GM19328 (cell line): ENCODE results near the gene C10orf67.

Source experiments
- ATAC-seq: cut with Tn5 transposase; IDR thresholded peaks from one replicate; pipeline ENCODE4 v1.9.1; 2021; ENCODE audit warnings: mild to moderate bottlenecking, moderate library complexity; ENCODE audit not compliant: unreplicated experiment

The C10orf67 gene

DNA sequence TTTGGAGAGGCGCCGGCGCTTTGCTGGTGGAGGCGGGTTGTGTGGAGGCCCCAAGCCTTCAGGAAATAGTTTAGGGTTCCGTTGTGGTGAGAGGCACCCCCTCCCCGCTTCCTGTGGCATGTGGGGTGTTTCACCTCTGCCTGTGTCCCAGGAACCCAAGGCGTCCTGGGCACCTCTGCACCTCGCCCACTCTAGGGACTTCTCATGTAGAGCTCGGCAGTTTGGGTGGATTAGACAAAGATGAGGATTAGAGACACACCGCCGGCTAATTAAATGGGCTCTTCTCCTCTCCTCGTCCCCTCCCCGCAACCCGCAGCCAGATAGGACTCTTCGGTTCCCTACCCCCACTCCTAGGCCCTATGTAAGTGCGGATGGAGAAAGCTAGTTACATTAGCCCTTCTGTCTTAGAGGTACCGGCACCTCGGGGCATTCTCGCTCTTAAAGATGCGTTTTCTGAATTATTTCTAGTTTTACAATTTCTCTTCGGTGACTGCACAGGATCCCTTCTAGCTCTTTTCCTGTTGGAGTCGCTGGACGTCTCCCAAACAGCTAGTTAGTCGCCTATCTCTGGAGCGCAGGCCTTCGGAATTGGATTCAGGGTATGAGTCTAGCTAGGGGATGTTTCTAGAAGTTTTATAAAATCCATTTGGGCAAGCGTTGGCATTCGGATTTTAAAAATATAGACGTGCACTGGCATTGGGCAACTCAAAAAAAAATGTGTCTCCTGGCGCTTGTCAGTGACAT, 144.7 kb downstream of the C10orf67 start:
- ATAC-seq: no peak

DNA sequence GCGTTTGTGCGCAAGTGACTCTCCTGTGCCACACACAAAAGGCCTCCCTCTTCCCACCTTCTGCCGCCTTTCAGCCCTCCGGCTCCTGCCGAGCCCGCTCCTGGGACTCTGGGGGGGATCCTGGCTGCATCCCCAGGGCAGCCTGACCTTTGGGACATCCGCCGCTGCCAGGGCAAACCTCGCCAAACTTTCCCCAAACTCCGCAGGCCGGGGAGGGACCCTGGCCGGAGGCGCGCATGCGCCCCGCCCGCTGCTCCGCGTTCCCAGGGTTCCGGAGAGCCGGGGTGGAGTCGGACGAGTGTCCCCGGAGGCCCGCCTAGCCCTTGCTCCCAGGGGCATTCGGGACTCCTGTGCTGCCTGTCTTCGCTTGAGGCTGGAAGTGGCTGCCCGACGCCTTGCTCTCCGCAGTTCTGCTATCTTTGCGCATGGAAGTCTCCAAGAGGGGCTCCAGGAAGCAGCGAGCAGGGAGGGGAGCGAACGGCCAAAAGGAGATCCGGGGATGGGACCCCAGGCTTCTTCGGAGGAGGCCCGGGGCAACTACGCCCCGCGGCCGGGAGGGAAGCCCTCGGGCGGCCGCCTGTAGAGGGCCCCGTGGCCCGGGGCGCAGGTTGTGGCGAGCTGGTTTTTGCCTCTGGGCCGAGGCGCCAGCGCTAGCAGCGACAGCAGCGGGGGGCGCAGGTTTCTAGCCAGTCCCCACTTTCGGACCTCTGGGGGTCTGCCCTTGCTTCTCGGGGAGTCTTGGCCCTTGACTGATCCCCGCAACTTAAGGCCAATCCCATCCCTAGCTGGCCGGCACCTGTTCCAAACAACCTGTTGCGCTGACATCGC, 145.4 kb downstream of the C10orf67 start:
- ATAC-seq: no peak

DNA sequence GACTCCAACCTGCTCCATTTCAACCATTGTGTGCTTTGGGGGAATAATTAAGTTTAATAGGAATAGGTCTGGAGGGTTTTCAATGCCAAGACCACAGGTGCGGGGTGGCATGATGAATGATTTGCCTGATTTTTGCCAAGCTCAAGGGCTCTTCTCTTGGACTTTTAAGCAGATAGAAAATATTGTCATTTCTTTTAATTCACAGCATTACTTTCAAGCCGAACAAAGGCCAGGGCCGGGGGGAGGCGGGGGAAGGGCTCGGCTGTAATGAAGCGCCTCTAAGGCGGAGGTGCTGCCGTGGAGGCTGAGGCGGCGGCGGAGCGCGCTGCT, 146.0 kb downstream of the C10orf67 start:
- no peak for ATAC-seq

DNA sequence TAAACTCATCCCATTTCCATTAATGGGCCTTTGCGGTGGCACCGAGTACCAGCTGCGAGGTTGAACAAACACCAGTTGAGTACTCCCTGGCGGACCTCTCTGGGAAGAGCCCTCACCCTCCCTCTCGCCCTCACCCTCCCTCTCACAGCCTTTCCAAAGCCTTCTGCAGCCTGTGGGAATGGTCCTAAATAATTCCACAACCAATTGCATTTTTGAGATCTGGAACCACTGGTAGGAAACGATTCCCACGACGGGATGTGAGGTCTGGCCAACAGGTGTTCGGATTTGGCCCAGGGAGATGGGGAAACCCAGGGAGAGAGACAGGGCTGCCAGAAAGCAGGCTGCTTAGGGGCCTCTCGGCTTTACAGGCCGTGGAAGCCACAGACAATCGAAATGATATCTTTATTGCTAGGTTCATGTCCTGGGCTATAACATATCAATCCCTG, 147.2 kb downstream of the C10orf67 start:
- ATAC-seq: no peak

DNA sequence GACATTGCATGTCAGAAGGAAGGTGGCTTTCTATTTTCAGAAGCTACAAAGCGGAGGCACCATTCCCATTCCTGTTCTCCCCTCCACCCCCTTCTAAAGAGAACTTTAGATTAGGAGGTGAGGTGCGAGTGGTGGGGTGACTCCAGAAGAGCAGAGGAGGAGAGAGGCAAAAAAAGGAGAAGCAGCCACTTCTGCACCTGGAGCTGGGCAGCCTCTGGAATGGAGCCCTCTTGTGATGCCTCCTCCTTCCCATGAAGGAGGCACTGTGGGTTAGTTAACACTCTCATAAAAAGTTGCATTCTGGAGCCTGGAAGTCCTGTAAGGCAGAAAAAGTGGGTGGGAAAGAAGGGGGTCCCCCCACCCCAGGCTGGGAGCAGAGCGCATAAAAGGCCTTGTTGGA, 147.7 kb downstream of the C10orf67 start:
- ATAC-seq: no peak

DNA sequence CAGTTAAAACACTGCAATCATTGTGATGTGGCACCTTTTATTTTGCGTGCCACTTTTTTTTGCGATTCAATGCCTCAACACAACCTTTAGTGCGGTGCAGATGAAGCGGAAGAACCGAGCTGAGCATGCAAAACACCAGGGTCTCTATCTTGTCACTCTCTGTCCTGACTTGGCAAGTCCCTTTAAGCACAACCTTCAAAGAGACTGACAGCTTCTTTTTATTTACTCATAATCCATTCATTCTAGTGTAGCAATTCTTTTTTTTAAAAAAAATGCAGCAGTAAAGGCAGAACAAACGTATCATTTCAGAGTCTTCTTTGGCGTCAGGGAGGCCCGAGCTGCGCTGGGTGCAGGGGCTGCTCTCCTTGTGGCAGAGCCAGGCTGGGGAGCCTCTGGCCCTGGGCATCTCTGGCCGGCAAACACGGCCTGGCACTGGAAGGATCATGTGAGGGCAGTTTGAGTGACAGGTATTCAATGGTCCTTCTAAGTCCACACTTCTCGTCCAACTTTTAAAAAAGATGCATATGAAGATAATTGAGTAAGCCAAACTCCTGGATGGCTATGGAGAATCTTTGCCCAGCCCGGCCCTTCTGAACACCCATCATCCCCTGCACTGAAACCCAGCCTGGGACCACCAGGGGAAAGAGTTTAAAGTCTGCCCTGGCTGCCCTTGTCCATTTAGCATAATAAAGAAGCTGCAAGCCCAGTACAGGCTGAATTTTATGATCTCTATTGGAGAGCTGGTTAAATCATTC, 148.6 kb downstream of the C10orf67 start:
- no peak for ATAC-seq

DNA sequence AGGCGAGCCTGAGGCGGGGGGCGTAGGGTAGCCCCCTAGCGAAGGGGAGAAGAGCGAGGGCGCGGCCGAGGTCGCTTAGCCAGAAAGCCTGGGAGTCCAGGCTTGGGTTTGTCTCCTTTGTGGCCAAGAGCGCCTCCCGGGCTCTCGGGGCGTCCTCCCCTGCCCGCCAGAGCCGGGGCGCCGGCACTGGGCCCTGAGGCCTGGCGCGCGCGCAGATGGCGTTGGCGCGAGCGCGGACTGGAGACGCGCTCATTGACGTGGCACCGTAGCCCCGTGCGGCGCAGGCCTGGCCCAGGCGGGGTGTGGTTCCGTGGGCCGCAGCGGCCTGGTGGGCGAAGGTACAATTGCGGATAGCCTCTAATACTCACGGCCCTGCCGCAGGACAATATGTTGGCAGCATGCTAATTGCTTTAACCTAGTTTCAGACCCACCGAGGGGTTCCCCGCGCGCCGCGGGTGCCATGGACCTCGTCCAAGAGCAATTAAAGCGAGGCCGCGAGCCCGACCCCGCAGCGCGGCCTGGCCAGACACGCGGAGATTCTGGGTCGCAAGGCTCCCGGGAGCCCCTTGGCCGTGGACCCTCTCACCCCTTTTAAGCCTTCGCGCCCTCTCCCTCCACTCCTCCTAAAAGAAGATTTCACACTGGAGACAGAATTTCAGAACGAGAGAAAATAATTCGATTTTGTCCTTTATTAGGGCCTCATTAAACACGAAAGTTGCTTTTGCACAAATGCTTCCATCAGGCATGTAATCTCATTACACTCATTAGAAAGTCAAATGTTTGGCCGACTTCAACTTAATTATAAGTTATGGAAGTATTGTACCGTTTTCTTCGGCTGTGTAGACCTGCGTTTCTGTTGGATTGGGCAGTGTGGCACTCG, 149.4 kb downstream of the C10orf67 start:
- ATAC-seq: no peak

DNA sequence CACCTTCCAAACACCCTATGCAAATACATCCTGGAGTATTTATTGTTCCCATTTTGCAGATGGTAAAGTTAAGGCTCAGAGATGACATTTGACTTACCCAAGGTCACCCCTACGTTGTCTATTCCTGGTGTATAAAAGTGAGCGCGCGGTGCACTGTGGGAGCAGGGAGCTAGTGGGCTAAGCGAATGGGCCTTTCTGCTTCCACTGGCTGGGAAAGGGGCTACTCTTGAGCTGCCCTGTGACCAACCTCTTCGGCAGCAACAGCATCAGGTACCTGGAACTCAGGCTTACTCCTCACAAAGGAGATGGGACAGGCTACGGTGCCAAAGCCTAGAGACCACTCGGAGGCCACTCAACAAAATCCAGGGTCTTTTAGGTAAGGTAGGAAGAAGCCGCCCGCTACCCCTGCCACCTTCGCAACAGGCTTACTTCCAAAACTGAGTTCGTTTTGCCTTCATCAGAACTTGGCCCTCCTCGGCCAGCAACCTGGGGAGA, 150.1 kb downstream of the C10orf67 start:
- ATAC-seq: no peak

DNA sequence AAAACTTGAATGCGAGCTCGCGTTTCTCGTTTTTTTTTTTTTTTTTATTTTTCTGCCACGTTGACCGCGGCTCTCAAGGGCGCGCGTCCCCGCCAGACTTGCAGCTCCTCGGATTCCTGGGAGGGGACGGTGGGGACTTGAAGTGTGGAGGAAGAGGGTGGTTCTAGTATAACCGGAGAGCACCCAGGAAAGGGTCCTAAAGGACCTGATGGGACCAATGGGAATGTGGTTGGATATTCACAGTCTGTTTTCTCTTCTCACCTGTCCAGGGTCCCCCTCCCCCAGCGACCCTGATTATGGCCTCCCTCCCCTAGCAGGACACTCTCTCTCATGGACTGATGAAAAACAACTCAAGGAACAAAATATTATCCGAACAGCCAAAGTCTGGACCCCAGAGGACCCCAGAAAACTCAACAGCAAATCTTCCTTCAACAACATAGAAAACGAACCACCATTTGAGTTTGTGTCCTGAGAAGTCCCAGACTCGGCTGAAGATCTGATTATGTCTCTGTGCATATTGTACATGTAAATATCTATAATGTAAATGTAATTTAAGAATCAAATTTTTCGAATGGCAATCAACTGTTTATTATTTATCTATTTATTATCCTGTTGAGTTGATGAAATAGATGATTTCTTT, 151.0 kb downstream of the C10orf67 start:
- no peak for ATAC-seq

DNA sequence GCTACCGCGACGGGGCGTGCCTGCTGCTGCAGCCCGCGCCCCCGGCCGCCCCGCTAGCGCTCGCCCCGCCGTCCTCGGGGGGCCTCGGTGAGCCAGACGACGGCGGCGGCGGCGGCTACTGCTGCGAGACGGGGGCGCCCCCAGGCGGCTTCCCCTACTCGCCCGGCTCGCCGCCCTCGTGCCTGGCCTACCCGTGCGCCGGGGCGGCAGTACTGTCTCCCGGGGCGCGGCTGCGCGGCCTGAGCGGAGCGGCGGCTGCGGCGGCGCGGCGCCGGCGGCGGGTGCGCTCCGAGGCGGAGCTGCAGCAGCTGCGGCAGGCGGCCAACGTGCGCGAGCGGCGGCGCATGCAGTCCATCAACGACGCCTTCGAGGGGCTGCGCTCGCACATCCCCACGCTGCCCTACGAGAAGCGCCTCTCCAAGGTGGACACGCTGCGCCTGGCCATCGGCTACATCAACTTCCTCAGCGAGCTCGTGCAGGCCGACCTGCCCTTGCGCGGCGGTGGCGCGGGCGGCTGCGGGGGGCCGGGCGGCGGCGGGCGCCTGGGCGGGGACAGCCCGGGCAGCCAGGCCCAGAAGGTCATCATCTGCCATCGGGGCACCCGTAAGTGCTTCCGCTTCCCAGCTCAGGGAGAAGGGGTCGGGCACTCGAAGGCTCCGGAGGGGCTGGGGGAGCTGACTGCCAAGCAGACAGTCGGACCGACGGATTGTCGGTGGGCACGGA, 151.7 kb downstream of the C10orf67 start:
- no peak for ATAC-seq

DNA sequence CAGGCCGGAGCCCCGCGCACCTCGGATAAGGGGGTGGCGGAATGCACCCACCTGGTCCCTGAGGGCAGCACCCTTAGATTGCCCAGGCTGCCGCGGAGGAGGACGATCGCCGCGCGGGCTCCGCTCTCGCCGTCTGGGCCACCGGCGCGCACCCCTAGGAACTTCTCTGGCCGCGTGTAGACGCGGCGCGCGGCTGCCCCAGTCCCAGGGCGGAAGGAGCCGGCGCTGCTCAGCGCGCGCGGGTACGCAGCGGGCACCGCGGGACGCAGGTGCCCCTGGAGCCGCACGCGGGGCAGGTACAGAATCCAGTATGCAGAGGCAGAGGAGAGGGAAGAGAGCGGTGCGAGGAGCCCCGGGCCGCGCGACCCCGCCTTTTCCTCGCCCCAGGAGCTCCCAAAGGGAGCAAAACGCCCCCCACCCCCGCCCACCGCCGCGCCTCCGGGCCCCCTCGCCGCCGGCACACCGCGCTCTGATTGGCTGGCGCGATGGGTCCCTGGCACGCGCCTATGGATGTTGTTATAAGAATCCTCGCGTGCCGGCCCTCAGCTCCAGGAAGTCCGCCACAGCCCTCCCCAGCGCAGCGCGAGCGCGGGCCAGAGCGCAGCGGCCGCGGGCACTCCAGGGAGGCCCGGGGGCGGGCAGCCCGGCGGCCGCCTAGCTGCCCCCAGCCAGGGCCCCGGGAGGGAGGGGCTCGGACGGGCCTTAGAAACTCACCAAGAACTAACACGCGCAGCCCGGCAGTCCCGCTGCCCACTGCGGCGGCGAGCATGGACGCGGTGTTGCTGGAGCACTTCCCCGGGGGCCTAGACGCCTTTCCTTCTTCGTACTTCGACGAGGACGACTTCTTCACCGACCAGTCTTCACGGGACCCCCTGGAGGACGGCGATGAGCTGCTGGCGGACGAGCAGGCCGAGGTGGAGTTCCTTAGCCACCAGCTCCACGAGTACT, 152.6 kb downstream of the C10orf67 start, which contains the start of gene PTF1A:
Gene PTF1A, plus strand, starts transcription at position 549 of the 948 bp plus-strand sequence. Its CDS starts 219 bp downstream, at position 768.
- no peak for ATAC-seq

DNA sequence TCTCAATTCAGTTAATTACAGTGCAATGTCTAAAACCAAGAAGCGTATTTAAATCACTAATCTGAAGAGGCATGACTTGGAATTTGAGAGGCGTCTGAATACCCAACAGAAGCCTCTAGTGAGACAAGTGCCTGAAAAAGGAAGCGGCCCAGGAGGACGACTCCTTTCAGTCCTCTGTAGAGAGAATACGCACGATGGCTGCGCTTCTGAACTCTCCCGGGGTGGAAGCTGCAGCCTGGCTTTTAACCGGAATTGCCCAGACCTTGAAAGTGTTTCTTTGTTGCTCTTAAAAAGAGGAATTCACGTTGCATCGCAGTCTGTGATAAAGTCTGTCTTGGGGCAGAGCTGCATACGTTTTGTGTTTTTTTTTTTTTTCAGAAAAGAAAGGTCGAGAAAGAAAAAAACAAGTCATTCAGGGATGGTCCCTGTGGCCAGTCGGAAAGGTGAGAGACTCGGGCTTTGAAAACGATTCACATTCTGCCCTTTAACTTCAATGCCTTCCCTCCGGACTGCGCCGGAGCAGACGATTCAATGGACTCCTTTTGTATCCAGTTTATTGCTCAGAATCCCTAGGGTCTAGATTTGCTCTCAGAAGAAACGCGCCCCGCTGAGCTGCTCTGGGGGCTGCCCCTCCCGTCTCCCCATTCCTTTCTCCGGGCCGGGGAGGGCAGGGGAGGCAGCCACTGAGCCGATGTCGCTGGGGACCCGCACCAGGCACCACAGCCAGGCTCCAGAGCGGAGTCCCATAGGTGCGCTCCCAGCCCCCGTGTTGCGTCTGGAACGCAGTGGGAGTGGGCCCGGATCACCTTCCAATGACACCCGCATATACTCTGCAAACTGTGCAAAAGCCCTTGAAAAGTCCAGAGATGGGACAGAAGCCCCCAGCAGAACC, 153.5 kb downstream of the C10orf67 start:
- ATAC-seq: no peak

DNA sequence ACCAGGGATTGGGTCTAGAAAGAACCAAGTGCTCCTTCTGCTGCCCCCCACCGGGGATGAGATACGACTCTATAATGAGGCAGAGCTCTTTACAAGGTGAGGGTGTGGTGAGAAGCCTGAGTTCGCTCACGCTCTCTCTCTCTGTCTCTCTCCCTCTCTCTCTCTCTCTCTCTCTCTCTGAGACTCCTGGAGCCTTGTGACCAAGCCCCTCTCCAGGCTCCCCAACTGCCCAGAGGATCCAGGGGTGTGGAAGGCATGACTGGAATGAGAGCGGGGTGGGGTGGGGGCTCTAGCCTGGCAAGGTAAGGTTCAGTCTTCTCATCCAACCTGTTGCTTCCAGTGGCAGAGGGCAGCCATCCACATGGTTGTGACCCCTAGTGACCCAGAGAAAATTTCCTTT, 155.6 kb downstream of the C10orf67 start:
- no peak for ATAC-seq

DNA sequence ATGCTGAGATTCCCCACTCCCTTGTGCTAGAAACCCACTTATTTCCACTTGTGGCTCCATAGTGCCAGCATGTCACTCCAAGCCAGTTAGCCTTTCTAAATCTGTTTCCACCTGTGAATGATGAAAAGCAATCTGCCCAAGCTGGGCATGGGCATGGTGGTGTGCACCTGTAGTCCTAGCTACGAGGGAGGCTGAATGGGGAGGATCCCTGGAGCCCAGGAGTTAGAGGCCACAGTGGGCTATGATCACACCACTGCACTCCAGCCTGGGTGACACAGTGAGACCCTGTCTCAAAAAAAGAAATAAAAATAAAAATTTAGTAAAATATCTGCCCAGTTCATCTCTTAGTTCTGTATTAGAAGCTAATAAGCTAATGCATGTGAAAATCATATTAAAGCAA, 157.4 kb downstream of the C10orf67 start:
- no peak for ATAC-seq

DNA sequence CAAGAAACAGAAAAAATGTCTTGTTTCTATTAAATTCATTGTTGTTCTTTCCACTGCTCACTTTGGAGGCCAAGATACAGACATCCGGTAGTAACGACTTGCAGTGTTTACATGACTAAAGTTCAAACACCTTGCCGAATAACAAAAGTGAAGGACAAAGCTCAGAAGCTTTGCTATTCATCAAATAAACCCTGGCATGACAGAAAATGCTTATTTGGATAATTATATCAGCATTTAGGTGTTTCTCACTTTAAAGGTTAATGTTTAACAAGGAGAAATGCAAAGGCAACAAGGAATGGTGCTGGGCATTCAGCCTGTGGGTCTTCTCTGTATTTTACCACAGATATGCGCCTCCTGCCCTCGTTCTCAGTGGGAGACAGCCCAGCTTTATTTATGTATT, 157.9 kb downstream of the C10orf67 start:
- no peak for ATAC-seq

DNA sequence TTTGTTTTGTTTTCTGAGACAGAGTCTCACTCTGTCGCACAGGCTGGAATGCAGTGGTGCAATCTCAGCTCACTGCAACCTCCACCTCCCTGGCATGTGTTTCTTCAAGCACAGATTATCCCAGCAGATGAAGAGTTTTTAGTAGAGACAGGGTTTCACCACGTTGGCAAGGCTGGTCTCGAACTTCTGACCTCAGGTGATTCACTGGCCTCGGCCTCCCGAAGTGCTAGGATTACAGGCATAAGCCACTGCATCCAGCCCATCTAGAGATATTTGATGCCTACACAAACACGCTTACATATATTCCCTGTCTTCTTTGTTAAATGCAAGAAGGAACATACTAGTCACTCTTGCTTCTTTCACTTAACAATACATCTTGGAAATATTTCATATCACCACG, 158.4 kb downstream of the C10orf67 start:
- ATAC-seq: no peak

DNA sequence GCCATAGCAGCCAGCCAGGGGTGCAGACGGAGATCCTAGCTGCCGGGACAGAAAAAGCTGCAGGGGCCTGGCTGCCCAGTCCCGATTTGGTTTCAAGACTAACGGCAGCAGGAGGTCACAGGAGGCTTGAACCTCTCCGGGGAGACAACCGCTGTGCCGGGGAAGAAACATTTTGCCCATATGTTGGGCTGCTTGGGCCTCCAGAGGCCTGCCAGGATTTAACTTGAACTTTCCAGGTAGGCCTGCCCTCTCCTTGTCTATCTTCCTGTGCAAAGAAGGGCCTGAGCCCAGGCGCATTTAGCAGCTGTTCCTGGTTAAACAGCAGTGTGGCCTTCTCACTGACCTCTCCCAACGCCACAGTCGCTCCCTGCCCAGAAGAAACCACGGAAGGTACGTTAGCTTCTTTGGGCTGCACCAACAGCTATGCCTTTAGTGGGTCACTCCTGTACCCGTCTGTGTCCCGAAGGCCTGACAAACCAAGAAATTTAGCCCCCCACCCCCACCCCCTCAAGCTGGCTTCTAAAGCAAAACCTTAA, 169.6 kb downstream of the C10orf67 start:
- no peak for ATAC-seq
